M059J (cell line): ENCODE results near the gene TEX54. TPM values are rescaled to one million over a fixed set of nuclear protein-coding genes. Genes with fewer than 3 reads are reported as not detected.
A peak's percentile ranks its signal among the peaks of the same experiment; 100 is the strongest.
"Not testable (repeated sequence)": the region's sequence is repeated elsewhere in the genome, so short reads cannot be mapped to it uniquely, and the experiment has no call there.

Experiments
- DNase-seq: peaks from one replicate; pipeline ENCODE4 v3.0.0-alpha.2; 2012; ENCODE audit warnings: low read depth
- total RNA-seq: library from RNA; depleted of rRNA; stranded (reverse); fragments of >200 nt; shearing (Covaris generic); gene quantifications from 2 replicates; pipeline ENCODE4 v1.2.3, GENCODE V29; 2014; rRNA removed

The TEX54 gene
- not detected in 2 replicates for total RNA-seq

- DNase-seq = no peak
Observed at GRCh38 chr11:62832336-62833234, at the start of gene TEX54. TSS of gene TEX54 (minus strand) at chr11:62832841.

DNA sequence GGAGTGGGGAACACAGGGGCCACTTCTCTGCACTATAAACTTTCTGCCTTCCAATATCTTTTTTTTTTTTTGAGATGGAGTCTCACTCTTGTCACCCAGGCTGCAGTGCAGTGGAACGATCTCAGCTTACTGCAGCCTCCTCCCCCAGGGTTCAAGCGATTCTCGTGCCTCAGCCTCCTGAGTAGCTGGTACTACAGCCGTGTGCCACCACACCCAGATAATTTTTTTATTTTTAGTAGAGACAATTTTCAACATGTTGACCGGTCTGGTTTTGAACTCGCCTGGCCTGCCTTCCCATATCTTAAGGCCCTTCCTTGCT is 49.7 kb upstream of the TEX54 start:
- no peak for DNase-seq

DNA sequence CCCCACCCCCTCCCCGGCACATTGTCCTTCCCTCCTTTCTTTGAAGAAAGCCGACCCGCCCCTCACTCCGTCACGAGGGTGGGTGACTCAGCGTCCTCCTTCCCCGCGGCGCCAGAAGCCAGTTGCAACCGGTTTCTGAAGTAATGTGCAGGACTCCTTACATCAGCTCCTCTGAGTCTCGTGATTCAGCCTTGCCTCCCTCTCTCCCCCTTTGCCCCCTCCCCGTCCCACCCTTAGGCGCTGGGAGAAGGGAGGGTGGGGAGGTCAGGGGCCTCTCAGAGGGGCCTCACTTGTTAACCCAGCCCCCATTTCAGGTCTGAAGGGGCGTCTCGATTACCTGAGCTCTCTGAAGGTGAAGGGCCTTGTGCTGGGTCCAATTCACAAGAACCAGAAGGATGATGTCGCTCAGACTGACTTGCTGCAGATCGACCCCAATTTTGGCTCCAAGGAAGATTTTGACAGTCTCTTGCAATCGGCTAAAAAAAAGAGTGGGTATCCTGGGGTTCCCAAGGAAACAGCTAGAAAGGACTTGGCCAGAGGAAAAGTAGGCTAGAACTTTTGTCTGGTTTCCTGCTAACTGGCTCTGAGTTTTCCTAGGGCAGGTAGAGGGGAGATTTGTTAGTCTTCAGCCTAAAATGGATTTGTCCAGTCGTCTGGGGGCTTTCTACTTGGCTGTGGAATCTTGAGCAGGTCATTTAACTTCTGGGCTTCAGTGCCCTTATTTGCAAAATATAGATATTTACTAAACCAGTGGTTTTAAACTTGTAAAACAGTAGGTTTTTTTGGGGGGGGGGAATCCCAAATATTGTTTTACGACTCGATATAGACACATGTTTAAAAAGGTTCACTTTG is 49.2 kb upstream of the TEX54 start:
- peak; percentile 97 for DNase-seq

DNA sequence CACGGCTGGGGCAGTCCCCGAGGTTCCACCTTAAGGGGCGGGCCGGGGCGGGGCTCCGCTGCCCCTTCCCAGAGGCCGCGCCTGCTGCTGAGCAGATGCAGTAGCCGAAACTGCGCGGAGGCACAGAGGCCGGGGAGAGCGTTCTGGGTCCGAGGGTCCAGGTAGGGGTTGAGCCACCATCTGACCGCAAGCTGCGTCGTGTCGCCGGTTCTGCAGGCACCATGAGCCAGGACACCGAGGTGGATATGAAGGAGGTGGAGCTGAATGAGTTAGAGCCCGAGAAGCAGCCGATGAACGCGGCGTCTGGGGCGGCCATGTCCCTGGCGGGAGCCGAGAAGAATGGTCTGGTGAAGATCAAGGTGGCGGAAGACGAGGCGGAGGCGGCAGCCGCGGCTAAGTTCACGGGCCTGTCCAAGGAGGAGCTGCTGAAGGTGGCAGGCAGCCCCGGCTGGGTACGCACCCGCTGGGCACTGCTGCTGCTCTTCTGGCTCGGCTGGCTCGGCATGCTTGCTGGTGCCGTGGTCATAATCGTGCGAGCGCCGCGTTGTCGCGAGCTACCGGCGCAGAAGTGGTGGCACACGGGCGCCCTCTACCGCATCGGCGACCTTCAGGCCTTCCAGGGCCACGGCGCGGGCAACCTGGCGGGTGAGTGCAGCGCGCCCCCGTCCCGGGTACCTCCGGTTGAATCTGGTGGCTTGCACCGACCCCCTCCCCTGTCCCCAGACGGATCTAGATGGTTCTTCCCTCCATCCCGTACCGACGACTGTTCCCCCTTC is 48.4 kb upstream of the TEX54 start, which contains the start of gene SLC3A2:
Gene SLC3A2, plus strand, starts transcription at position 94 of the 776 bp plus-strand sequence. Its CDS starts 128 bp downstream, at position 222.
- DNase-seq = peak; percentile 91

DNA sequence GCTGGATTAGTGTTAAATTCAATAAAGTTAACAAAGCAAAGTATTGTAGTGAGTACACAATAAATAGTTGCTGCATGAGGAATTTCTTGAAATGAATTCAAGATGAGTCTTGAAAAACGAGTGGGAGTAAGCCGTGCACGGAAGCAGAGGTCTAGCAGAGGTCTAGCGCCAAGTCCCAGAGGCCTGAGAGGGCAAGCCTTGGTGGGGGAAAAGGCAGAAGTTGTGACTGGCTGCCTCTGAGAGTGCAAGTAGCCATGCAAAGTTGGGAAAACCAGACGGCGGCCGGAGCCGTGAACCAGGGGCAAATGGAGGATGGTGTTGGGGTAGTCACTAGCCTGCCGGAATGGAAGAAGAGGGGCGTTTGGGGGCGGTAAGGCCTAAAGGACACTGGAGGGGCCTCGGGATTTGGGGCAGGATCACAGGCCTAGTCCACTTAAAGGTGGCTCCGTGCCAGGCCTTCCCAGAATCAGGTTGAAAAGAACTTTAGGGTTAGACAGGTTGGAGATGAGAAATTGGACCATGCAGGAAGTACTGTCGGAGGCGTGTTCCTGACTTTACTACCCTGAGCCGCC is 47.7 kb upstream of the TEX54 start:
- peak; percentile 80 for DNase-seq

- no peak for DNase-seq
Observed at GRCh38 chr11:62879235-62879978, 46.8 kb upstream of the TEX54 start.

- no peak for DNase-seq
Observed at GRCh38 chr11:62876712-62877111, 44.1 kb upstream of the TEX54 start.

- DNase-seq = no peak
Observed at GRCh38 chr11:62875698-62876478, 43.2 kb upstream of the TEX54 start.

- DNase-seq = no peak
Observed at GRCh38 chr11:62874851-62875250, 42.2 kb upstream of the TEX54 start.

DNA sequence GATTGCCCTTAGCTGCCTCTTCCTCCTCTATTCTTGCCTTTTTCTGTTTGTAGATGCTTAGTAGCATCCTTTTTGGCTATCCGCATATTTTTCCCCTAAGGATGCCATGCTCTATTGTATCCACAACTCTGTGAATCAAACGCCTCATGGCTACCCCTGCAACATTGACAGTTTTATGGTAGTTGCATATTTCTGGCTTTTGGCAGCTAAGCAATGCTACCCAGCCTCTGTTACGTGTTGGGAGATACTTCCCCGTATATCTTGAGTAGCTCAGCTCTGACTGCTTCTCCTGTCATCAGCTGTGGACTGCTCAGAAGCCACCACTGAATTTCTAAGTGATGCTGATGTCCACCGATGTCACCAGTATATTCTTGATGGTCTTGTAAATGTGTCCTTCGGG is 33.0 kb upstream of the TEX54 start:
- no peak for DNase-seq

DNA sequence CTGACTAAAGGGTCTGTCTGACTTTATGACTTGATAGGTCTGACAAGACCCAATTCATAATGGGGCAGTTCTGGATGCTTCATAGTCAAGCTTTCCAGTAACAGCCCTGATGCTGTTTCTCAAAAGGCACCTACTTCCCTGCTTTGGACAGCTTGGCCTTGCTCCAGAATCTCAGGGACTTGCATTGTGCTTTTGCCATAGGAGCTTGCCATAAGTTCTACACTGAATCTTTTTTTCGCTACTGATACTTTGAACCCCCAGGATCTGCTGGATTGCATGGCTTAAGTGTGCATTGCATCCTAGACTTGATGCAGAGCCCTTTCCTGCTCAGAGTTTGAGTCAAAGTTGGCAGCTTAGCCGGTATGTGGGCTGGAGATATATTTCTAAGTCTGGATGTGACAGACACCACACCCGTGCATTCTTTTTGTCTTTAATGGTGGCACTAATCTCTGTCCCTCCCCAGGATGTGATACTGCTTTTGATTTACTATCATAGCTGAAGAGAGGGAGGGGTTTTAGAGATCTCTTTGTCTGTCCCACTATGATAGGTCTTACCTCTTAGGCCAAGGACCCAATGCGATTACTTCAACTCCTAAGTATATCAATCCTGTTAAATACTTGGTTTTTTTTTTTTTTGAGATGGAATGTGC is 31.2 kb upstream of the TEX54 start:
- no peak for DNase-seq

GRCh38 chr11:62861564-62862192 is 29.0 kb upstream of the TEX54 start:
- not testable (repeated sequence) for DNase-seq

- DNase-seq = no peak
Observed at GRCh38 chr11:62860835-62861563, 28.4 kb upstream of the TEX54 start.

GRCh38 chr11:62859281-62859703 is 26.7 kb upstream of the TEX54 start:
- DNase-seq = not testable (repeated sequence)

DNA sequence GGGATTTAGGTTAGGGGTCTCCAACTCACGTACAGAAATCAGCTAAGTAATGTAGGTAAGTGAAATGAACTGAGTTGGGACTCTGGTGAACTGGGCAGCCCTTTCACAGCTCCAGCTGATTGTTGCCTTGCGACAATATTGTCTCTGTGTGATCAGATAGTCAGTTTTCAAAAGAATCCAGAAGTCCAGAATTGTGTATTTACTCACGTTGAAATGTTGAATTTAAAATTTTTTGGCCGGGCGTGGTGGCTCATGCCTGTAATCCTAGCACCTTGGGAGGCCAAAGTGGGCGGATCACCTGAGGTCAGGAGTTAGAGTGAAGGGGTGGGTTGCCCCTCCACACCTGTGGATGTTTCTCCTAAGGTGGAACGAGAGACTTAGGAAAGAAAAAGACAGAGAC is 25.6 kb upstream of the TEX54 start:
- DNase-seq = no peak

DNA sequence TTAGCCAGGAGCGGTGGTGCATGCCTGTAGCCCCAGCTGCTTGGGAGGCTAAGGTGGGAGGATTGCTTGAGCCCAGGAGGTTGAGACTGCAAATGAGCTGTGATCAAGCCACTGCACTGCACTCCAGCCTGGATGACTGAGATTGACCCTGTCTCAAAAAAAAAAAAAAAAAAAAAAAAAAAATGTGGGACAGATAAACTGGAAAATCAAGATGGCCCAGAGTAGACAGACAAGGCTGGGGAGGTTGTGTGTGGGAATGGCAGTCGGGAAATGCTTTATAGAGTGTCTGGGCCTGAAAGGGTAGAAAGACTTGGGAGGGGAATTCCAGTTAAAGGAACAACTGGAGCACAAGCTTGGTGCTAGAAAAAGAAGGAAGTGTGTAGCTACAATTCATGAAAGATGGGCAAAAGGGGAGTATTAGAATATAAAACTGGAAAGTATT is 24.9 kb upstream of the TEX54 start:
- no peak for DNase-seq

DNA sequence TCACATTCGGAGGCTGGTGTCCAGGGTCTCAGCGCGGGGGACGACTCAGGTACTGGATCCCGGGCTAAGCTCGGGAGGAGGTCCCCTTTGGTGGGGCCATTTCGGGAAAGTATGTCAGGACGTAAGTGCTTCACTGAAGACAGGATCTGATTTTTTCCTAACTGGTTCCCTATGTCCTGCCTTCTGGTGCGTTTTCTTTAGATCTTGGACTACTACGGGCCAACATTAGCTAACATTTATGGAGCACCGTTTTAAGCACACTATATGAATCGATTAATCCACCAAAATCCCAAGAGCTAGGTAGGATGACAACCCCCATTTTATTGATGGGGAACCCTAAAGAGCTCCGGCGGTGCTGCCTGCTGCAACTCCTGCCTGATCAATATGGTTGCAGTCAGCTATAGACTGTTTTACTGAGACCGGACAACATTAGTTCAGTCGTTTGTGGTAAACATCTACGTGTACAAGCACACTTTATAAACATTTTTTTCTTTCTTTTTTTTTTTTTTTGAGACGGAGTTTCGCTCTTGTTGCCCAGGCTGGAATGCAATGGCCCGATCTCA is 23.8 kb upstream of the TEX54 start:
- no peak for DNase-seq
